WTC11 (cell line): Measurements from ENCODE around the gene VSIG2.

Experiments used
- JUN ChIP-seq: sonication (generic); formaldehyde crosslinking; IDR thresholded peaks from 2 replicates; pipeline ENCODE4 v1.8.0; 2023; ENCODE audit warnings: mild to moderate bottlenecking, missing genetic modification reagents
- TEAD1 ChIP-seq: sonication (generic); formaldehyde crosslinking; IDR thresholded peaks from 2 replicates; pipeline ENCODE4 v1.8.0; 2022; ENCODE audit warnings: mild to moderate bottlenecking, missing genetic modification reagents
- ZNF317 ChIP-seq: sonication (generic); formaldehyde crosslinking; IDR thresholded peaks from 2 replicates; pipeline ENCODE4 v1.8.1; 2023; ENCODE audit warnings: low read depth, mild to moderate bottlenecking, moderate library complexity, missing genetic modification reagents, borderline replicate concordance
- ZNF416 ChIP-seq: fragments of 250-450 bp; sonication (Bioruptor Pico); IDR thresholded peaks from 2 replicates; pipeline ENCODE4 v1.9.0; 2021; ENCODE audit warnings: mild to moderate bottlenecking, inconsistent platforms
- TF ChIP-seq, protein P1 (sequence below): sonication (generic); formaldehyde crosslinking; IDR thresholded peaks from 2 replicates; pipeline ENCODE4 v1.8.1; 2023; ENCODE audit warnings: mild to moderate bottlenecking, missing genetic modification reagents
- TF ChIP-seq, protein P2 (sequence below): sonication (generic); formaldehyde crosslinking; IDR thresholded peaks from 2 replicates; pipeline ENCODE4 v1.8.1; 2023; ENCODE audit warnings: mild to moderate bottlenecking, missing genetic modification reagents, moderate library complexity
- TF ChIP-seq, protein P3 (sequence below): sonication (generic); formaldehyde crosslinking; conservative IDR thresholded peaks from 2 replicates; pipeline ENCODE4 v1.8.1; 2023; ENCODE audit warnings: mild to moderate bottlenecking, low read depth, missing genetic modification reagents, moderate library complexity
- TF ChIP-seq, protein P4 (sequence below): sonication (generic); formaldehyde crosslinking; IDR thresholded peaks from 2 replicates; pipeline ENCODE4 v1.8.0; 2022; ENCODE audit warnings: missing genetic modification reagents

DNA sequence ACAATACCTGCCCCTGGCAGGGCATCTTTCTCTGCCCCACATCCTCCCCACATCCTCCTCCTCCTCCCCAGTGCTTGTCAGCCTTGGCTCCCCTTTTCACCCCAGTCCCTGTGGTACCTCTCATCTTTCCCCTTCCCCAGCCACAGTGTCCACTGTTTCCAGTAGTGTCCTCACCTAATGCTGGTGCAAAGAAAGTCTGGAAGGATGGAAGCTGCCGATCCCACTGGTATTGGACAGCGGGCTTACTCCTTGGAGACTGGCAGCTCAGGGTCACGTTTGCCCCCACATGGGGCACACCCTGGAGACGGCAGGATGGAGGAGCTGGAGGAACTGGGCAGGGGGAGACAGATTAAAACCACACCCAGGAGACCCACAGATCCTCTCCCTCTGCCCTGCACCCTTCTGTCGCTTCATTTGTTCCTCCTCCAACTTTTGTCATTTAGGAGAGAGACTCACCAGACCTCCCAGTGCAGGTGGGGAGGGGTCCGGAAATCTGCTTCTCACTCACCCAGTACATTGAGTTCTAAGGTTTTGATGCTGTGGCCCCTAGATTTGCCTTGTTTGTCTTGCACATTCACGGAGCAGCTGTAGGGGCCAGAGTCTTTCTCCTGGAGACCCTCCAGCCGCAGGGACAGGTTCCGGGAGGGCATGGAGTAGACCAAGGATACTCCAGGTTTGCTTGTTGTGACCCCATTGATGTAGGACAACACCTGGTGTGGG, 4.1 kb upstream of the VSIG2 start:
- TF ChIP-seq, protein P1, sequence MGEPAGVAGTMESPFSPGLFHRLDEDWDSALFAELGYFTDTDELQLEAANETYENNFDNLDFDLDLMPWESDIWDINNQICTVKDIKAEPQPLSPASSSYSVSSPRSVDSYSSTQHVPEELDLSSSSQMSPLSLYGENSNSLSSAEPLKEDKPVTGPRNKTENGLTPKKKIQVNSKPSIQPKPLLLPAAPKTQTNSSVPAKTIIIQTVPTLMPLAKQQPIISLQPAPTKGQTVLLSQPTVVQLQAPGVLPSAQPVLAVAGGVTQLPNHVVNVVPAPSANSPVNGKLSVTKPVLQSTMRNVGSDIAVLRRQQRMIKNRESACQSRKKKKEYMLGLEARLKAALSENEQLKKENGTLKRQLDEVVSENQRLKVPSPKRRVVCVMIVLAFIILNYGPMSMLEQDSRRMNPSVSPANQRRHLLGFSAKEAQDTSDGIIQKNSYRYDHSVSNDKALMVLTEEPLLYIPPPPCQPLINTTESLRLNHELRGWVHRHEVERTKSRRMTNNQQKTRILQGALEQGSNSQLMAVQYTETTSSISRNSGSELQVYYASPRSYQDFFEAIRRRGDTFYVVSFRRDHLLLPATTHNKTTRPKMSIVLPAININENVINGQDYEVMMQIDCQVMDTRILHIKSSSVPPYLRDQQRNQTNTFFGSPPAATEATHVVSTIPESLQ (CRISPR knock-in tag) = no peak
- TF ChIP-seq, protein P2, sequence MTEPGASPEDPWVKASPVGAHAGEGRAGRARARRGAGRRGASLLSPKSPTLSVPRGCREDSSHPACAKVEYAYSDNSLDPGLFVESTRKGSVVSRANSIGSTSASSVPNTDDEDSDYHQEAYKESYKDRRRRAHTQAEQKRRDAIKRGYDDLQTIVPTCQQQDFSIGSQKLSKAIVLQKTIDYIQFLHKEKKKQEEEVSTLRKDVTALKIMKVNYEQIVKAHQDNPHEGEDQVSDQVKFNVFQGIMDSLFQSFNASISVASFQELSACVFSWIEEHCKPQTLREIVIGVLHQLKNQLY = no peak
- no peak for TF ChIP-seq ZNF317 (CRISPR knock-in tag)
- TF ChIP-seq TEAD1 (CRISPR knock-in tag) = no peak
- no peak for TF ChIP-seq ZNF416 (CRISPR knock-in tag)
- TF ChIP-seq, protein P3, sequence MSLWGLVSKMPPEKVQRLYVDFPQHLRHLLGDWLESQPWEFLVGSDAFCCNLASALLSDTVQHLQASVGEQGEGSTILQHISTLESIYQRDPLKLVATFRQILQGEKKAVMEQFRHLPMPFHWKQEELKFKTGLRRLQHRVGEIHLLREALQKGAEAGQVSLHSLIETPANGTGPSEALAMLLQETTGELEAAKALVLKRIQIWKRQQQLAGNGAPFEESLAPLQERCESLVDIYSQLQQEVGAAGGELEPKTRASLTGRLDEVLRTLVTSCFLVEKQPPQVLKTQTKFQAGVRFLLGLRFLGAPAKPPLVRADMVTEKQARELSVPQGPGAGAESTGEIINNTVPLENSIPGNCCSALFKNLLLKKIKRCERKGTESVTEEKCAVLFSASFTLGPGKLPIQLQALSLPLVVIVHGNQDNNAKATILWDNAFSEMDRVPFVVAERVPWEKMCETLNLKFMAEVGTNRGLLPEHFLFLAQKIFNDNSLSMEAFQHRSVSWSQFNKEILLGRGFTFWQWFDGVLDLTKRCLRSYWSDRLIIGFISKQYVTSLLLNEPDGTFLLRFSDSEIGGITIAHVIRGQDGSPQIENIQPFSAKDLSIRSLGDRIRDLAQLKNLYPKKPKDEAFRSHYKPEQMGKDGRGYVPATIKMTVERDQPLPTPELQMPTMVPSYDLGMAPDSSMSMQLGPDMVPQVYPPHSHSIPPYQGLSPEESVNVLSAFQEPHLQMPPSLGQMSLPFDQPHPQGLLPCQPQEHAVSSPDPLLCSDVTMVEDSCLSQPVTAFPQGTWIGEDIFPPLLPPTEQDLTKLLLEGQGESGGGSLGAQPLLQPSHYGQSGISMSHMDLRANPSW (CRISPR knock-in tag) = no peak
- TF ChIP-seq JUN (CRISPR knock-in tag) = no peak
- TF ChIP-seq, protein P4, sequence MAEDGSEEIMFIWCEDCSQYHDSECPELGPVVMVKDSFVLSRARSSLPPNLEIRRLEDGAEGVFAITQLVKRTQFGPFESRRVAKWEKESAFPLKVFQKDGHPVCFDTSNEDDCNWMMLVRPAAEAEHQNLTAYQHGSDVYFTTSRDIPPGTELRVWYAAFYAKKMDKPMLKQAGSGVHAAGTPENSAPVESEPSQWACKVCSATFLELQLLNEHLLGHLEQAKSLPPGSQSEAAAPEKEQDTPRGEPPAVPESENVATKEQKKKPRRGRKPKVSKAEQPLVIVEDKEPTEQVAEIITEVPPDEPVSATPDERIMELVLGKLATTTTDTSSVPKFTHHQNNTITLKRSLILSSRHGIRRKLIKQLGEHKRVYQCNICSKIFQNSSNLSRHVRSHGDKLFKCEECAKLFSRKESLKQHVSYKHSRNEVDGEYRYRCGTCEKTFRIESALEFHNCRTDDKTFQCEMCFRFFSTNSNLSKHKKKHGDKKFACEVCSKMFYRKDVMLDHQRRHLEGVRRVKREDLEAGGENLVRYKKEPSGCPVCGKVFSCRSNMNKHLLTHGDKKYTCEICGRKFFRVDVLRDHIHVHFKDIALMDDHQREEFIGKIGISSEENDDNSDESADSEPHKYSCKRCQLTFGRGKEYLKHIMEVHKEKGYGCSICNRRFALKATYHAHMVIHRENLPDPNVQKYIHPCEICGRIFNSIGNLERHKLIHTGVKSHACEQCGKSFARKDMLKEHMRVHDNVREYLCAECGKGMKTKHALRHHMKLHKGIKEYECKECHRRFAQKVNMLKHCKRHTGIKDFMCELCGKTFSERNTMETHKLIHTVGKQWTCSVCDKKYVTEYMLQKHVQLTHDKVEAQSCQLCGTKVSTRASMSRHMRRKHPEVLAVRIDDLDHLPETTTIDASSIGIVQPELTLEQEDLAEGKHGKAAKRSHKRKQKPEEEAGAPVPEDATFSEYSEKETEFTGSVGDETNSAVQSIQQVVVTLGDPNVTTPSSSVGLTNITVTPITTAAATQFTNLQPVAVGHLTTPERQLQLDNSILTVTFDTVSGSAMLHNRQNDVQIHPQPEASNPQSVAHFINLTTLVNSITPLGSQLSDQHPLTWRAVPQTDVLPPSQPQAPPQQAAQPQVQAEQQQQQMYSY (CRISPR knock-in tag) = no peak
